Measurements from ENCODE around the gene COX5B. TPM values are rescaled to one million over a fixed set of nuclear protein-coding genes. Genes with fewer than 3 reads are reported as not detected.

The COX5B gene
- polyA plus RNA-seq, 1 experiment = 302 TPM

- H3K4me3 ChIP-seq (ENCODE audit: low read depth, low read length) = peak overlapping the region; percentile 46
- ChIA-PET CTCF (interaction anchor here (0.6 to 3.2 kb wide), 5 partner anchors 17 to 185 kb away, joined by 3 to 14 read pairs (median 4); partner anchors contain the start of gene ACTR1B), POLR2A (interaction anchor here (0.9 to 1.8 kb wide), 5 partner anchors 15 to 55 kb away, joined by 3 to 33 read pairs (median 12); partner anchors contain the start of genes ACTR1B and ANKRD36B)
- peaks cover 3% of the 10 kb centered on the region; the same call in 1 of the 2 replicates for H3K9me3 ChIP-seq (ENCODE audit: control insufficient read depth, insufficient read depth, low read length)
- DNase-seq (ENCODE audit: low read depth, low spot score) = no peak
- no peak for TF ChIP-seq CTCF (IDR thresholded peaks at IDR 0.05; ENCODE audit: low read depth, low read length)
- H3K27ac ChIP-seq (ENCODE audit: low read depth, low read length) = peak overlapping the region; percentile 49
- no peaks in the 10 kb centered on the region for H3K27me3 ChIP-seq (ENCODE audit: control insufficient read depth, insufficient read depth, low read length)
These were observed 659 bp upstream of the COX5B start for GRCh38 chr2:97645112-97645694.

- no peak for DNase-seq (ENCODE audit: low read depth, low spot score)
- Histone ChIP-seq H3K9me3 (ENCODE audit: control insufficient read depth, insufficient read depth, low read length) (peaks cover 3% of the 10 kb centered on the region; the same call in 1 of the 2 replicates), H3K27me3 (ENCODE audit: control insufficient read depth, insufficient read depth, low read length) (no peaks in the 10 kb centered on the region), H3K4me3 (ENCODE audit: low read depth, low read length) (peak overlapping the region; percentile 97), H3K27ac (ENCODE audit: low read depth, low read length) (no peak overlapping the region)
- ChIA-PET POLR2A (interaction anchor here (1.6 to 1.8 kb wide), 3 partner anchors 14 to 18 kb away, joined by 12 to 33 read pairs (median 14); partner anchors contain the start of gene ACTR1B), CTCF (interaction anchor here (1.3 to 3.2 kb wide), 5 partner anchors 18 to 56 kb away, joined by 3 to 14 read pairs (median 8); partner anchors contain the start of gene ACTR1B)
- no peak for TF ChIP-seq CTCF (IDR thresholded peaks at IDR 0.05; ENCODE audit: low read depth, low read length)
These were observed 1.1 kb downstream of the COX5B start for GRCh38 chr2:97646977-97647376.

- Histone ChIP-seq H3K27ac (ENCODE audit: low read depth, low read length) (no peak overlapping the region), H3K9me3 (ENCODE audit: control insufficient read depth, insufficient read depth, low read length) (peaks cover 17% of the 10 kb centered on the region), H3K4me3 (ENCODE audit: low read depth, low read length) (no peak overlapping the region), H3K27me3 (ENCODE audit: control insufficient read depth, insufficient read depth, low read length) (no peaks in the 10 kb centered on the region)
- no peak for DNase-seq (ENCODE audit: low read depth, low spot score)
- no peak for TF ChIP-seq CTCF (IDR thresholded peaks at IDR 0.05; ENCODE audit: low read depth, low read length)
- POLR2A ChIA-PET = no interaction called here
- CTCF ChIA-PET = interaction anchor here (1.2 to 1.6 kb wide), 2 partner anchors 11 to 49 kb away, joined by 3 to 6 read pairs; no protein-coding TSS in a partner anchor
These were observed 5.3 kb downstream of the COX5B start for GRCh38 chr2:97651114-97651513.

DNA sequence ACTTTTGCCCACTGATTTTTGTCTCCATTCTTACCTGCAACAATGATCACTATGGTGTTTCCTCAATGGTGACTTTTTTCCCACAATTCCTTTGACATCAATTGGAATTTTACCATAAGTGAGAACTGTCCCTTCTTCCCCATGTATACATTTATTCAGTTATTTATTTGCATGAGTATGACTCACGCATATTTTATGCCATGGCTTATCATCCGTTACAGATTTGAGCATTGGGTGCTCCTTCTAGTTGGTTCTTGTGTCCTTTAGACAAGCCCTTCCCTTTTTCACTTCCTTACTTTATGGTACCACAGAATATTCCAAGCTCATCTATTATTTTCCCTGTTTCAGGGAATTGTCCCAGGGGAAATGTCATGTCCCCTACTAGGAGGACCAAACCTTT is 7.6 kb downstream of the COX5B start:
- Histone ChIP-seq H3K4me3 (ENCODE audit: low read depth, low read length) (no peak overlapping the region), H3K27ac (ENCODE audit: low read depth, low read length) (no peak overlapping the region), H3K9me3 (ENCODE audit: control insufficient read depth, insufficient read depth, low read length) (peaks cover 18% of the 10 kb centered on the region), H3K27me3 (ENCODE audit: control insufficient read depth, insufficient read depth, low read length) (no peaks in the 10 kb centered on the region)
- no peak for DNase-seq (ENCODE audit: low read depth, low spot score)
- TF ChIP-seq CTCF (IDR thresholded peaks at IDR 0.05; ENCODE audit: low read depth, low read length) = no peak
- ChIA-PET POLR2A (interaction anchor here (2.1 kb wide), 1 partner anchor 9 kb away, joined by 5 read pairs; no protein-coding TSS in a partner anchor), CTCF (interaction anchor here (0.9 kb wide), 1 partner anchor 10 kb away, joined by 3 read pairs; no protein-coding TSS in a partner anchor)

GRCh38 chr2:97653874-97654273 is 8.0 kb downstream of the COX5B start:
- CTCF ChIA-PET = interaction anchor here (0.9 kb wide), 1 partner anchor 9 kb away, joined by 3 read pairs; no protein-coding TSS in a partner anchor
- H3K9me3 ChIP-seq (ENCODE audit: control insufficient read depth, insufficient read depth, low read length) = peaks cover 18% of the 10 kb centered on the region
- DNase-seq (ENCODE audit: low read depth, low spot score) = no peak
- H3K27ac ChIP-seq (ENCODE audit: low read depth, low read length) = no peak overlapping the region
- no peaks in the 10 kb centered on the region for H3K27me3 ChIP-seq (ENCODE audit: control insufficient read depth, insufficient read depth, low read length)
- H3K4me3 ChIP-seq (ENCODE audit: low read depth, low read length) = no peak overlapping the region
- POLR2A ChIA-PET = interaction anchor here (2.1 kb wide), 1 partner anchor 8 kb away, joined by 5 read pairs; no protein-coding TSS in a partner anchor
- no peak for TF ChIP-seq CTCF (IDR thresholded peaks at IDR 0.05; ENCODE audit: low read depth, low read length)

Data from AG04450 (cell line).